ENCODE results near the gene HDC. TPM values are rescaled to one million over a fixed set of nuclear protein-coding genes. Genes with fewer than 3 reads are reported as not detected.

The HDC gene
- total and polyA plus RNA-seq, 2 donors (not counting 3 experiments of a cell fraction or from before 2014, with no cell fraction given): not detected

- dilution Hi-C loops (cut with MboI; ENCODE audit: extremely low pct_ligation_motif_present, low sequenced_read_pairs) (no loop called here), intact Hi-C loops (cut with micrococcal nuclease) (no loop called here)
- no peak overlapping the region for H2AFZ ChIP-seq (ENCODE audit: low read depth, low read length)
- FAIRE-seq (no peak), DNase-seq (ENCODE audit: low read depth, low spot score) (no peak)
- H3K27ac ChIP-seq (ENCODE audit: insufficient read depth, low read depth, low read length): no peak overlapping the region
- no peak overlapping the region for H3K9ac ChIP-seq (replicated peaks; ENCODE audit: extremely low read depth, insufficient read depth, low read length)
- H3K79me2 ChIP-seq (ENCODE audit: control insufficient read depth, insufficient read depth, low read length): no peaks in the 10 kb centered on the region
- no peaks in the 10 kb centered on the region for H4K20me1 ChIP-seq (replicated peaks; ENCODE audit: control insufficient read depth, extremely low read depth, insufficient read depth, low read length)
- no TSS peak for BruUV-seq (replicated peaks)
- no peak for TF ChIP-seq CTCF (IDR thresholded peaks at IDR 0.05; ENCODE audit: extremely low read depth in 1 of 2, insufficient read depth in 1 of 2, low read depth in 1 of 2, low read length in 2 of 2)
- CTCF ChIA-PET: no interaction called here
- no peaks in the 10 kb centered on the region for H3K9me1 ChIP-seq (replicated peaks; ENCODE audit: control insufficient read depth, extremely low read depth, insufficient read depth, low read length)
- H3K9me3 ChIP-seq (replicated peaks; ENCODE audit: control insufficient read depth, insufficient read depth, low read length): no peaks in the 10 kb centered on the region
- no peak overlapping the region for H3K4me3 ChIP-seq (replicated peaks in 1 of 3; ENCODE audit: insufficient read depth in 1 of 3, low read depth in 1 of 3, low read length in 3 of 3)
- peaks cover 0 to 2% of the 10 kb centered on the region in 2 experiments for H3K27me3 ChIP-seq (ENCODE audit: control insufficient read depth in 2 of 2, insufficient read depth in 2 of 2, low read length in 2 of 2)
- POLR2A ChIA-PET: no interaction called here
- no peak overlapping the region for H3K4me2 ChIP-seq (ENCODE audit: insufficient read depth, low read length)
- H3K36me3 ChIP-seq (ENCODE audit: control insufficient read depth in 2 of 2, extremely low read depth in 1 of 2, insufficient read depth in 2 of 2, low read length in 2 of 2): no peaks in the 10 kb centered on the region
- H3K4me1 ChIP-seq (ENCODE audit: control insufficient read depth, extremely low read depth, insufficient read depth, low read length): no peaks in the 10 kb centered on the region
These were observed 13.0 kb downstream of the HDC start for GRCh38 chr15:50252556-50252955.

GRCh38 chr15:50251638-50252182 is 13.8 kb downstream of the HDC start:
- Histone ChIP-seq H3K9me1 (replicated peaks; ENCODE audit: control insufficient read depth, extremely low read depth, insufficient read depth, low read length) (no peaks in the 10 kb centered on the region), H3K9me3 (replicated peaks; ENCODE audit: control insufficient read depth, insufficient read depth, low read length) (no peaks in the 10 kb centered on the region), H3K27ac (ENCODE audit: insufficient read depth, low read depth, low read length) (no peak overlapping the region), H2AFZ (ENCODE audit: low read depth, low read length) (no peak overlapping the region), H3K4me1 (ENCODE audit: control insufficient read depth, extremely low read depth, insufficient read depth, low read length) (no peaks in the 10 kb centered on the region), H4K20me1 (replicated peaks; ENCODE audit: control insufficient read depth, extremely low read depth, insufficient read depth, low read length) (no peaks in the 10 kb centered on the region), H3K27me3 (ENCODE audit: control insufficient read depth in 2 of 2, insufficient read depth in 2 of 2, low read length in 2 of 2) (no peaks in the 10 kb centered on the region), H3K4me3 (replicated peaks in 1 of 3; ENCODE audit: insufficient read depth in 1 of 3, low read depth in 1 of 3, low read length in 3 of 3) (no peak overlapping the region), H3K36me3 (ENCODE audit: control insufficient read depth in 2 of 2, extremely low read depth in 1 of 2, insufficient read depth in 2 of 2, low read length in 2 of 2) (no peaks in the 10 kb centered on the region), H3K79me2 (ENCODE audit: control insufficient read depth, insufficient read depth, low read length) (no peaks in the 10 kb centered on the region), H3K9ac (replicated peaks; ENCODE audit: extremely low read depth, insufficient read depth, low read length) (no peak overlapping the region), H3K4me2 (ENCODE audit: insufficient read depth, low read length) (no peak overlapping the region)
- TF ChIP-seq POLR2A (IDR thresholded peaks at IDR 0.05; ENCODE audit: low read depth, low read length) (no peak), EZH2 (IDR thresholded peaks at IDR 0.05; ENCODE audit: borderline replicate concordance, low read depth, low read length, severe bottlenecking) (no peak), JUN (IDR thresholded peaks at IDR 0.05; ENCODE audit: borderline replicate concordance, insufficient read depth, insufficient read length, low read depth) (no peak), FOS (IDR thresholded peaks at IDR 0.05; ENCODE audit: borderline replicate concordance, insufficient read depth, low read length) (no peak), MYC (IDR thresholded peaks at IDR 0.05; ENCODE audit: low read depth, low read length) (no peak), POLR2AphosphoS5 (IDR thresholded peaks at IDR 0.05; ENCODE audit: insufficient read depth, low read depth, low read length) (no peak), CTCF (IDR thresholded peaks at IDR 0.05; ENCODE audit: extremely low read depth in 1 of 2, insufficient read depth in 1 of 2, low read depth in 1 of 2, low read length in 2 of 2) (no peak), GATA2 (IDR thresholded peaks at IDR 0.05; ENCODE audit: insufficient read depth, insufficient read length, low read depth, low read length) (no peak)
- TF ChIP-seq, protein P1, sequence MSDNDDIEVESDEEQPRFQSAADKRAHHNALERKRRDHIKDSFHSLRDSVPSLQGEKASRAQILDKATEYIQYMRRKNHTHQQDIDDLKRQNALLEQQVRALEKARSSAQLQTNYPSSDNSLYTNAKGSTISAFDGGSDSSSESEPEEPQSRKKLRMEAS (IDR thresholded peaks at IDR 0.05; ENCODE audit: insufficient read depth, insufficient read length): no peak
- BruUV-seq (replicated peaks): no TSS peak
- no peak for FAIRE-seq
- dilution Hi-C loops (cut with MboI; ENCODE audit: extremely low pct_ligation_motif_present, low sequenced_read_pairs): no loop called here
- no peak for DNase-seq (ENCODE audit: low read depth, low spot score)
- intact Hi-C loops (cut with micrococcal nuclease): no loop called here
- POLR2A ChIA-PET: no interaction called here
- CTCF ChIA-PET: no interaction called here
